H1 (cell line): Measurements from ENCODE around the gene CDC42EP4. TPM values are rescaled to one million over a fixed set of nuclear protein-coding genes. Genes with fewer than 3 reads are reported as not detected.

Experiments used
- ASH2L ChIP-seq: fragments of 200-600, 300-600 bp; sonication (generic); IDR thresholded peaks from one replicate; pipeline ENCODE4 v1.7.1; 2017; ENCODE audit warnings: low read length
- CEBPB ChIP-seq: IDR thresholded peaks from 2 replicates; pipeline ENCODE4 v1.6.1; 2012; ENCODE audit warnings: low read depth, low read length
- HDAC6 ChIP-seq: IDR thresholded peaks from one replicate; pipeline ENCODE4 v1.7.1; 2012; ENCODE audit warnings: low read depth, mild to moderate bottlenecking, inconsistent platforms, low read length, moderate library complexity
- RFX5 ChIP-seq: IDR thresholded peaks from 2 replicates; pipeline ENCODE4 v1.6.1; 2011; ENCODE audit warnings: low read depth, low read length, improper control_type of control experiment, borderline replicate concordance
- TEAD4 ChIP-seq: IDR thresholded peaks from 2 replicates; pipeline ENCODE4 v1.6.1; 2012; ENCODE audit warnings: low read depth, low read length, inconsistent platforms, mixed read lengths
- USF2 ChIP-seq: IDR thresholded peaks from 2 replicates; pipeline ENCODE4 v1.6.1; 2011; ENCODE audit warnings: low read length, improper control_type of control experiment
- polyA plus RNA-seq, 7 experiments: library from polyadenylated mRNA; depleted of rRNA in 3 of 7; stranded (reverse) in 5 of 7; unstranded in 2 of 7; fragments of >200 nt in 5 of 7; fragments of 200-250 nt in 2 of 7; gene quantifications; 1 replicate in 5 of 7; 2 replicates in 1 of 7; 4 replicates in 1 of 7; pipeline versions ENCODE4 v1.2.1 to v1.2.3, GENCODE V29; 2011 to 2013; ENCODE audit warnings: missing spikeins in 2 of 7, mixed read lengths in 2 of 7
- total RNA-seq: library from RNA; stranded (reverse); fragmentation: NEBNext Ultra II Directional; extraction: Animal tissue kit (Norgen Biotek cat#: 25700); gene quantifications from 2 replicates; pipeline ENCODE4 v1.2.1, GENCODE V29; 2021

The CDC42EP4 gene
- total and polyA plus RNA-seq, 2 of the 8 experiments (the other 6 are each of a cell fraction or from before 2014, with no cell fraction given): 8.8 to 12.6 TPM

DNA sequence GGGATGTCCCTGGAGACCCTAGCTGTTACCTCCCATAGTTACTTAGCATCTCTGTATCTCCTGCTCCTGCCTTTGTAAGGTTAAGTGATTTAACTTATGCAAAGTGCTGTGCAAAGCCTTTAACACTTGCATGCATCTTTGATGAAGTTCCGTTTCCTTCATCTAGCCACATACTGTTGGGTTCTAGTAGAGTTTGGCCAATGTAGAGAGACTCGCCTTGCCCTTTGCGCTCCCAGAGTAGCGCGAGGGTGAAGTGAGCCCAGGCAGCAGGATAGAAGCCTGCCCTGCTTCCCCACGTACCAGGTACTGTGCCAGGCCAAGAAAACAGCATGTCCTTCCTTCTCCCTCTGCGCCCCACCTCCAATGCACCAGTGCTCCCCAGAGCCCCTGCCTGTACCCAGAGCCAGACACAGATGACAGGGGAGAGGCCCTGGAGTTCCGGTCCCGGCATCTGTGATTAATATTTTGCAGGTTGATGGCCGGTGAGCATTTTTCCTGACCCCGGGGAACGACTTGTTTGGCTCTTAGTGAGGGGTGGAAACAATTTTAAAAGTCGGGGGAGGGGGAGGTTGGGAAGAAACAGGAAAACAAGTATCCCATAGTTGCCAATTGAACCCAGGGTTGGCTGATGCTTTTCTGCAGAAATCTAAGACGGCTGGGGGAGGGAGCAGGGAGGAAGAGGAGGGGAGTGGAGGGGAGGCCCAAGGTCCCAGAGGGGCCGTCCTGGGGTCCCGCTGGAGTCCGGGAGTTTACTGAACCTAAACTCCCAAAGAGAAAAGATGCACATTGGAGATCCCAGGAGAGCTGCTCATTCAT, 13.1 kb upstream of the CDC42EP4 start (continued):
- TF ChIP-seq TEAD4 (no peak), HDAC6 (no peak), ASH2L (no peak), USF2 (no peak), CEBPB (no peak), RFX5 (no peak)
